ENCODE results near the gene SGCD. TPM values are rescaled to one million over a fixed set of nuclear protein-coding genes. Genes with fewer than 3 reads are reported as not detected.

SGCD gene
- total RNA-seq, 1 experiment from 2014 or later = not detected

- CTCF ChIA-PET = no interaction called here
- Histone ChIP-seq H3K4me1 (ENCODE audit: control insufficient read depth in 1 of 2, insufficient read depth in 2 of 2, low read length in 2 of 2) (no peaks in the 10 kb centered on the region), H3K27me3 (ENCODE audit: insufficient read depth, low read length) (no peaks in the 10 kb centered on the region), H3K9me3 (ENCODE audit: control insufficient read depth in 1 of 2, insufficient read depth in 1 of 2, low read depth in 1 of 2, low read length in 2 of 2) (no peaks in the 10 kb centered on the region), H3K4me3 (replicated peaks in 1 of 2; ENCODE audit: low read depth in 1 of 2, low read length in 2 of 2) (no peak overlapping the region), H2AFZ (ENCODE audit: low read depth, low read length, poor library complexity, severe bottlenecking) (no peak overlapping the region), H3K4me2 (ENCODE audit: low read length) (no peak overlapping the region), H3K27ac (ENCODE audit: low read depth, low read length) (no peak overlapping the region), H3K9me2 (ENCODE audit: insufficient read depth) (no peaks in the 10 kb centered on the region), H3K9ac (ENCODE audit: low read length) (no peak overlapping the region), H4K20me1 (ENCODE audit: insufficient read depth) (no peaks in the 10 kb centered on the region), H3K79me2 (ENCODE audit: insufficient read depth, low read length) (no peaks in the 10 kb centered on the region), H3K36me3 (ENCODE audit: control insufficient read depth in 1 of 2, insufficient read depth in 2 of 2, low read length in 2 of 2) (no peaks in the 10 kb centered on the region)
- BruUV-seq (replicated peaks) = no TSS peak
- no peak for TF ChIP-seq FOSL1 (IDR thresholded peaks at IDR 0.05; ENCODE audit: low read depth)
- no peak for TF ChIP-seq ZBTB33 (IDR thresholded peaks at IDR 0.05; ENCODE audit: extremely low read depth, insufficient replicate concordance, low read length)
- TF ChIP-seq YY1 (IDR thresholded peaks at IDR 0.05; ENCODE audit: extremely low read depth, insufficient replicate concordance, low read depth, low read length) = no peak
- TF ChIP-seq TCF7L2 (IDR thresholded peaks at IDR 0.05; ENCODE audit: borderline replicate concordance, extremely low read depth, insufficient read depth, insufficient read length) = no peak
- TF ChIP-seq CTCF (IDR thresholded peaks at IDR 0.05 in 2 of 3, conservative IDR thresholded peaks at IDR 0.05 in 1 of 3; ENCODE audit: borderline replicate concordance in 1 of 3, insufficient read depth in 1 of 3, low read depth in 2 of 3, low read length in 2 of 3) = no peak
- no peak for TF ChIP-seq ZNF274 (IDR thresholded peaks at IDR 0.05; ENCODE audit: low read depth, low read length)
- TF ChIP-seq SRF (IDR thresholded peaks at IDR 0.05; ENCODE audit: low read depth) = no peak
- no peak for TF ChIP-seq CBX3 (IDR thresholded peaks at IDR 0.05; ENCODE audit: low read depth)
- no peak for TF ChIP-seq SP1 (IDR thresholded peaks at IDR 0.05; ENCODE audit: low read depth)
- TF ChIP-seq MAX (IDR thresholded peaks at IDR 0.05) = no peak
- TF ChIP-seq RAD21 (IDR thresholded peaks at IDR 0.05; ENCODE audit: low read depth) = no peak
- no peak for TF ChIP-seq POLR2AphosphoS5 (IDR thresholded peaks at IDR 0.05; ENCODE audit: low read depth, low read length)
- TF ChIP-seq JUND (IDR thresholded peaks at IDR 0.05) = no peak
- TF ChIP-seq CEBPB (IDR thresholded peaks at IDR 0.05; ENCODE audit: low read depth) = no peak
- TF ChIP-seq POLR2A (IDR thresholded peaks at IDR 0.05; ENCODE audit: borderline replicate concordance, extremely low read depth, insufficient read depth, insufficient read length) = no peak
- TF ChIP-seq EZH2phosphoT487 (IDR thresholded peaks at IDR 0.05; ENCODE audit: borderline replicate concordance) = no peak
- no peak for TF ChIP-seq SIN3A (IDR thresholded peaks at IDR 0.05; ENCODE audit: low read depth)
- no peak for TF ChIP-seq REST (IDR thresholded peaks at IDR 0.05; ENCODE audit: low read depth)
- TF ChIP-seq EZH2 (IDR thresholded peaks at IDR 0.05) = no peak
- POLR2A ChIA-PET = no interaction called here
- intact Hi-C loops (cut with micrococcal nuclease) = no loop called here
- no peak for ATAC-seq
- RAD21 ChIA-PET (ENCODE audit: low non-redundant PET in 1 of 2, low total read pairs in 2 of 2, uncharacterized antibody in 2 of 2, unreplicated experiment in 2 of 2) = no interaction called here
- no peak for DNase-seq (ENCODE audit: low read depth, low spot score)
Observed at GRCh38 chr5:156774273-156774672, 447.3 kb downstream of the SGCD start.

Data from HCT116 (cell line).